Sciatic nerve (tissue), 2 donors: ENCODE data around the gene DNAH3. TPM values are rescaled to one million over a fixed set of nuclear protein-coding genes. Genes with fewer than 3 reads are reported as not detected.

Source experiments
- ATAC-seq: fragments of 200-7000 bp; cut with Tn5 transposase; one replicate; pipeline ENCODE4 v1.9.1; 2020; ENCODE audit warnings: mild to moderate bottlenecking, moderate library complexity
- DNase-seq: peaks from one replicate; pipeline ENCODE4 v3.0.0-alpha.2; 2020; ENCODE audit warnings: low spot score
- intact Hi-C: fragments of 100-400 bp; cut with DNase I; formaldehyde crosslinking; loops from one replicate; pipeline ENCODE4 v1.14.2; 2022
- total RNA-seq: library from RNA; stranded (reverse); fragmentation: NEBNext Ultra II Directional; extraction: Animal tissue kit (Norgen Biotek cat#: 25700); gene quantifications from one replicate; pipeline ENCODE4 v1.2.1, GENCODE V29; 2021
- donor health status: DM: no; HTN: no; CAD: no.
- donor health status: DM: no; HTN: no; CAD: no.

The DNAH3 gene
- total RNA-seq, 1 donor from 2014 or later: 0.36 TPM

GRCh38 chr16:20903116-20903898 is 247.3 kb downstream of the DNAH3 start:
- DNase-seq: no peak
- intact Hi-C loops: no loop called here
- no peak for ATAC-seq

- intact Hi-C loops: no loop called here
- DNase-seq (no peak), ATAC-seq (no peak)
Observed at GRCh38 chr16:20902426-20902825, 248.2 kb downstream of the DNAH3 start.

GRCh38 chr16:20901436-20902112 is 249.1 kb downstream of the DNAH3 start:
- DNase-seq: peak; percentile 71
- intact Hi-C loops: loop anchor here (2.0 kb wide), 1 partner anchor 49 kb away; no protein-coding TSS in a partner anchor

GRCh38 chr16:20901068-20901435 is 249.6 kb downstream of the DNAH3 start:
- intact Hi-C loops: loop anchor here (2.0 kb wide), 1 partner anchor 48 kb away; no protein-coding TSS in a partner anchor
- no peak for ATAC-seq
- no peak for DNase-seq

More at GRCh38 chr16:20901436-20902112, 249.1 kb downstream of the DNAH3 start:
- ATAC-seq: peak; percentile 40

- peak; percentile 95 for ATAC-seq
- intact Hi-C loops: loop anchor here (2.0 kb wide), 1 partner anchor 48 kb away; no protein-coding TSS in a partner anchor
- peak; percentile 97 for DNase-seq
Observed at GRCh38 chr16:20900299-20901067, 250.2 kb downstream of the DNAH3 start, which contains the start of the genes DCUN1D3 and LYRM1. TSS of gene DCUN1D3 (minus strand) at chr16:20900358. CDS start at chr16:20862538, 37,820 bp downstream. TSS of gene LYRM1 (plus strand) at chr16:20900771. CDS start at chr16:20915556, 14,785 bp downstream.

GRCh38 chr16:20899477-20900298 is 251.0 kb downstream of the DNAH3 start:
- intact Hi-C loops: loop anchor here (2.0 kb wide), 1 partner anchor 47 kb away; no protein-coding TSS in a partner anchor

GRCh38 chr16:20899071-20899470 is 251.6 kb downstream of the DNAH3 start:
- intact Hi-C loops: no loop called here
- ATAC-seq (no peak), DNase-seq (no peak)

More at GRCh38 chr16:20899477-20900298, 251.0 kb downstream of the DNAH3 start:
- DNase-seq (peak; percentile 68), ATAC-seq (peak; percentile 9)

GRCh38 chr16:20897922-20898321 is 252.7 kb downstream of the DNAH3 start:
- DNase-seq (no peak), ATAC-seq (no peak)
- intact Hi-C loops: no loop called here

DNA sequence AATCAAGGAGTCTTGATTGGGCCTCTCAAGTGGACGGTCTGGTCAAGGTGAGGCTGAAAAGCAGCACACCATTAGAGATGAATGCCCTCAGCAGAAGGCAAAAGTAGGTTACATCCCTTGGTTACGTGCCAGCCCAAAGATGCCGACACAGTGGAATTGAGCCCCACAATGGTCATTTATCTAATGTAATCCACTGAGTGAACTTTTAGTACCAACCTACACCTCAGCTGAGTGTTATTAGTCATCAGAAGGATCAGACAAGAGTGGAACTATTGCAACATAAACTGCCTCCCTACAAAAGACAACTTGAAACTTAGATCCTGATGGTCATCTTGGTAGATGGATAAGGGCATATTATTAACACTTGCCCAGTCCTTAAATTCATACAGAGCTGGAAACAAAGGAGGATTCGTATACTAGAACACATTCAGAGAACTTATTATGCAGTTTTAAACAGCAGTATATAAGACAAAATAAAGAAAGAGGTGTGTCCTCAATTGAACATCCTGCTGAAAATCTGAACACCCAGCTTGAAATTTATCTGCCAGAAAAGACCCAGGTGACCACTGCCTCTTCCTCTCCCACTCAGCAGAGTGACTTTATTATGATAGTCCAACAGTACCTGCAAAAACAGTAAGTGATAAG is 253.3 kb downstream of the DNAH3 start:
- intact Hi-C loops: no loop called here
- DNase-seq (no peak), ATAC-seq (no peak)

GRCh38 chr16:20894388-20894787 is 256.3 kb downstream of the DNAH3 start:
- ATAC-seq (no peak), DNase-seq (no peak)
- intact Hi-C loops: no loop called here

DNA sequence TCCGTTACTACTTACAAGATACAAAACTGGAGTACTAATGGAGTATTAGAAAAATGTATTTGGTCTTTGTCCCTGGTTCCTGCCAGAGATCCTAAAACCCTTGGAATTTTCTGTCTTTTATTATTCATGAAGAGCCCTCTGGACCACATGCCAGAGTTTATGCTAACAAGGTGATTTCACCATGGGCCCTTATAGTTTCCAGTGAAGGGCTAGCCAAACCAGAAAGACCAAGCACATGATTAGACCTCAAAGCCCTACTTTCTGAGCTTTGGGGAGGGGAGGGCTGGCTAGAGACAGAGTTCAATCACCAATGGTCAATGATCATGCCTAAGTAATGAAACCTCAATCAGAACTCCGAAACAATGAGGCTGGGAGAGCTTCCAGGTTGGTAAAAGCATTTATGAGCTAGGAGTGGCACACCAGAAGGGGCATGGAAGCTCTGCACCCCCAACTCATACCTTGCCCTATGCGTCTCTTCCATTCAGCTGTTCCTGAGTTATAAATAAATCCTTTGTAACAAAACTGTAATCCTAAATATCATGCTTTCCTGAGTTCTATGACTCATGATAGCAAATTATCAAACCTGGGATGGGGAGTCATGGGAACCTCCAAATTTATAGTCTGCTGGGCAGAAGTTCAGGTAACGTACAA is 260.9 kb downstream of the DNAH3 start:
- no peak for ATAC-seq
- DNase-seq: no peak
- intact Hi-C loops: no loop called here

DNA sequence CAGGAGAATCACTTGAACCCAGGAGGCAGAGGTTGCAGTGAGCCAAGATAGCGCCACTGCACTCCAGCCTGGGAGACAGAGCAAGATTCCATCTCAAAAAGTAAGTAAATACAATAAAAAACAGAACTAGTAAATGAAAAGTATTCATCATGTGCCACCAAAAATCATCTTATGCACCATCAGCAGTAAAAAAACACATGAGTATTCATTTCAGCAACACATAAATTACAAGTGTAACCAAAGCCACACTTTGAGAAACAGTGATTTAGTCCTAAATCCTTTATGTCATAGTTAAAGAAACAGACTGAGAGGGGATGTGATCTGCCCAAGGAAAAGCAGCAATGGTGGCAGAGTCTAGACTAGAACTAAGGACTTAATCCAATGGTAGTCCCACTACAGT is 263.4 kb downstream of the DNAH3 start:
- DNase-seq (no peak), ATAC-seq (no peak)
- intact Hi-C loops: no loop called here

DNA sequence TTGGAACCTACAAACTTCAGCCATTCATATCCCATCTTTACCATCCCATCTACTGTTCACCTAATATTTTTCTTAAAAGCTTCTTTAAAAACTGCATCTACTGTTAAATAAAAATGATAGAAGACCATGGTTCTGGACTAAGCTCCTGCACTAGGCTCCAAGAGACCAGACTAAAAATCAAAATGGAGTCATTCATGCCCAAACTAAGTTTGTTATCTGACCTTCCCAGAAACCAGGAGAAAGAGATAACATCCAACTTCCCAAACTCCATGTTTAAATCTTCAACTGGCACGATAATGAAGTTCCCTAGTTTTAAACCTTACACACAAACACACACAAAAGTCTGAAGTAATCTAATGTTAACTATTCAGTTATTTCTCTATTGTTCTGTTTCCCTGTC is 264.3 kb downstream of the DNAH3 start:
- intact Hi-C loops: no loop called here
- no peak for ATAC-seq
- no peak for DNase-seq

DNA sequence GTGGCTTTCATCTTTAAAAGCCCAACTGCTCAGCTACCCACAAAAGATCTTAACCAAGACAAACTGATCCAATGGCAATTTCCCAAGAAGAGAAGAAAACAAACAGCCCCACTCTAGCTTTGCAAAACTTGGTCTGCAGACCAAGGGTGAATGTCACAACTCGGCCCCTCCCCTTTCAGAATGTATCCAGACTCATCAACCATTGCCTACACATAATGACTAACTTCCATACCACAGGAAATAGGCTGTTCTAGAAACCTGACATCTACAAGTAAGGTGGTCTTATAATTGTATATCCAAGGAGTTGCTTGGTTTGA is 266.4 kb downstream of the DNAH3 start:
- intact Hi-C loops: no loop called here
- no peak for DNase-seq
- ATAC-seq: peak; percentile 66

- ATAC-seq: peak; percentile 74
- intact Hi-C loops: no loop called here
Observed at GRCh38 chr16:20883554-20884239, 266.9 kb downstream of the DNAH3 start.

More at GRCh38 chr16:20883554-20884239, 266.9 kb downstream of the DNAH3 start:
- DNase-seq: no peak
